Natural killer cell (primary cell): ENCODE data around the gene BTBD2. TPM values are rescaled to one million over a fixed set of nuclear protein-coding genes. Genes with fewer than 3 reads are reported as not detected.
A peak's percentile ranks its signal among the peaks of the same experiment; 100 is the strongest.

Source experiments
- ATAC-seq, 3 donors: fragments of 150-1000 bp in 2 of 3; fragments of 200-7000 bp in 1 of 3; cut with Tn5 transposase; 1 replicate in 1 of 3; 2 replicates in 2 of 3; pipeline ENCODE4 v1.10.0; 2021; ENCODE audit warnings: mild to moderate bottlenecking in 2 of 3, moderate library complexity in 2 of 3
- DNase-seq, 2 donors: peaks; one replicate each; pipeline versions ENCODE4 v3.0.0 to v3.0.0-alpha.2; 2013 to 2021; ENCODE audit warnings: mixed read lengths in 1 of 2
- H3K27ac ChIP-seq: one replicate; pipeline ENCODE4 v1.5.1; 2013; ENCODE audit warnings: mild to moderate bottlenecking, low read length
- H3K27me3 ChIP-seq: one replicate; pipeline ENCODE4 v1.6.1; 2013; ENCODE audit warnings: low read length; ENCODE audit not compliant: control insufficient read depth, insufficient read depth
- H3K36me3 ChIP-seq: one replicate; pipeline ENCODE4 v1.6.1; 2013; ENCODE audit warnings: low read length; ENCODE audit not compliant: control insufficient read depth, insufficient read depth
- H3K4me1 ChIP-seq: one replicate; pipeline ENCODE4 v1.6.1; 2013; ENCODE audit warnings: low read length; ENCODE audit not compliant: control insufficient read depth, insufficient read depth
- H3K4me3 ChIP-seq: one replicate; pipeline ENCODE4 v1.5.1; 2013; ENCODE audit warnings: low read length
- H3K9me3 ChIP-seq: one replicate; pipeline ENCODE4 v1.6.1; 2013; ENCODE audit warnings: low read length; ENCODE audit not compliant: control insufficient read depth, insufficient read depth
- H3K27ac Mint-ChIP-seq, 2 donors: one replicate each; pipeline ENCODE4 v1.8.0; 2022; ENCODE audit warnings: mild to moderate bottlenecking in 2 of 2, mixed read lengths in 2 of 2, moderate library complexity in 1 of 2
- H3K27me3 Mint-ChIP-seq, 2 donors: one replicate each; pipeline ENCODE4 v1.8.0; 2022; ENCODE audit warnings: low read depth in 2 of 2, mixed read lengths in 2 of 2
- H3K36me3 Mint-ChIP-seq: one replicate; pipeline ENCODE4 v1.8.0; 2022; ENCODE audit warnings: mixed read lengths
- H3K4me1 Mint-ChIP-seq, 2 donors: one replicate each; pipeline ENCODE4 v1.8.0; 2022; ENCODE audit warnings: mixed read lengths in 2 of 2
- H3K4me3 Mint-ChIP-seq: one replicate; pipeline ENCODE4 v1.8.0; 2022; ENCODE audit warnings: mild to moderate bottlenecking, moderate library complexity, mixed read lengths
- H3K9me3 Mint-ChIP-seq, 2 donors: one replicate each; pipeline ENCODE4 v1.8.0; 2022; ENCODE audit warnings: mixed read lengths in 2 of 2
- CTCF ChIP-seq: fragments of 200-600 bp; IDR thresholded peaks from one replicate; pipeline ENCODE4 v1.8.0; 2022; ENCODE audit warnings: antibody characterized with exemption
- WGBS: methylation state at CpG from one replicate; pipeline ENCODE4 v1.1.7; 2013; ENCODE audit warnings: missing lambda C conversion rate; ENCODE audit not compliant: insufficient coverage; 5-methylcytosine and 5-hydroxymethylcytosine counted together
- intact Hi-C: fragments of 100-400 bp; cut with micrococcal nuclease; formaldehyde crosslinking; loops from one replicate; pipeline ENCODE4 v1.14.2; 2022
- total RNA-seq, 4 donors: library from RNA; stranded (reverse); fragments of 120-200 nt in 1 of 4; gene quantifications; one replicate each; pipeline versions ENCODE4 v1.2.3 to v1.2.4, GENCODE V29; 2013 to 2022

Gene BTBD2
- total RNA-seq, 3 donors from 2014 or later (not counting 1 experiment from before 2014, with no cell fraction given): 47.6 to 57.0 (median 53.4) TPM

DNA sequence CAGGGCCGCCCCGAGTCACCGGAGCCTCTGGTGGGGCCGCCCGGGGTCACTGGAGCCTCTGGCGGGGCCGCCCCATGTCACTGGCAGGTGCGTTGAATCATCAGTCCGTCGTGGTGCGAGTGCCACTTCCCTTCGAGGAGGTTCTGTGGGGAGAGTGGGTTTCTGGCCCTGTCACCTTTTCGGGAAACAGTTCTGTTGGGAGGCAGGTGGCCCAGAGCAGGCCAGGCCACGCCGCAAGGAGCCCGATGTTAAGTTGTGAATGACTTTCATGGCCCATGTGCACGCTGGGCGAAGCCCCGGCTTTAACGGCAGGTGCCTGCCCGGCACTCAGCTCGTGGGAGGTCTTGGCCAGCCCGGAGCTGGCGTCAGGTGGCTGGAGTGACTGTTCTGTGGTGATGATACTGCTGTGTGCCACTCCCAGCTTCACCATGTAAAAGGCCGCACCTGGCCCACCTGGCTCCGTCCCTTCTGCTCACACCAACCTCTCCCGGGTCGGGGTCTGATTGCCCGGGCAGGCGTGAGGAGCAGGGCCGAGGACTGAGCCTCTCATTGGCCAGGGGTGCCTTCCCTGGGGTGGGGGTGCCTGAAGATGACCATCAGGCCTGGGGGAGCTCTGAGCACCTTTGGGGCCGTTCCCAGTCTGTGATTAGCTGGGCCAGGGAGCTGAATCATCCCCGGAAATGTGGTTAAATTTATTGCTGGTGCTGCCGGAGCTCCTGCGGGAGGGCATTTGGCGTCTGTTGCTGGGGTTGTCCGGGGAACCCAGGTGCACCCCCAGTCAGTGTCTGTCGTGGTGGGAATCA is 45.3 kb downstream of the BTBD2 start:
- DNase-seq (no peak), ATAC-seq (no peak)
- 91% methylated on average over 38 of the region's 38 CpGs for WGBS
- Mint-ChIP-seq H3K27ac (no peak overlapping the region), H3K9me3 (no peaks in the 10 kb centered on the region), H3K4me3 (no peak overlapping the region), H3K27me3 (no peaks in the 10 kb centered on the region), H3K36me3 (no peaks in the 10 kb centered on the region), H3K4me1 (peaks cover 14 to 32% of the 10 kb centered on the region in 2 donors)
- intact Hi-C loops: no loop called here
- Histone ChIP-seq H3K4me3 (no peak overlapping the region), H3K9me3 (no peaks in the 10 kb centered on the region), H3K27me3 (no peaks in the 10 kb centered on the region), H3K4me1 (peaks cover 29% of the 10 kb centered on the region), H3K27ac (no peak overlapping the region), H3K36me3 (peaks cover 25% of the 10 kb centered on the region)
- TF ChIP-seq CTCF: no peak

GRCh38 chr19:1969176-1970002 is 46.1 kb downstream of the BTBD2 start:
- Mint-ChIP-seq H3K27me3 (no peaks in the 10 kb centered on the region), H3K27ac (peak overlapping the region in 1 of 2 donors; percentile 47), H3K4me1 (peaks cover 14 to 32% of the 10 kb centered on the region in 2 donors), H3K4me3 (peak overlapping the region; percentile 45), H3K36me3 (no peaks in the 10 kb centered on the region), H3K9me3 (no peaks in the 10 kb centered on the region)
- 97% methylated on average over 48 of the region's 49 CpGs for WGBS
- no peak for ATAC-seq
- TF ChIP-seq CTCF: no peak
- no peaks in the 10 kb centered on the region for H3K27me3 ChIP-seq
- no peak for DNase-seq
- H3K4me3 ChIP-seq: no peak overlapping the region
- intact Hi-C loops: loop anchor here (5.0 kb wide), 1 partner anchor 42 kb away; no protein-coding TSS in a partner anchor
- peaks cover 29% of the 10 kb centered on the region for H3K4me1 ChIP-seq
- no peak overlapping the region for H3K27ac ChIP-seq
- peaks cover 21% of the 10 kb centered on the region for H3K36me3 ChIP-seq
- H3K9me3 ChIP-seq: no peaks in the 10 kb centered on the region

- Histone ChIP-seq H3K9me3 (no peaks in the 10 kb centered on the region), H3K4me3 (no peak overlapping the region), H3K27ac (no peak overlapping the region), H3K4me1 (peaks cover 29% of the 10 kb centered on the region), H3K27me3 (no peaks in the 10 kb centered on the region), H3K36me3 (peaks cover 21% of the 10 kb centered on the region)
- TF ChIP-seq CTCF: no peak
- Mint-ChIP-seq H3K9me3 (no peaks in the 10 kb centered on the region), H3K4me3 (peak overlapping the region; percentile 25), H3K4me1 (peaks cover 14 to 30% of the 10 kb centered on the region in 2 donors), H3K27me3 (no peaks in the 10 kb centered on the region), H3K27ac (peak overlapping the region in 1 of 2 donors; percentile 47), H3K36me3 (no peaks in the 10 kb centered on the region)
- ATAC-seq: no peak
- DNase-seq: no peak
- WGBS: 93% methylated on average over 34 of the region's 34 CpGs
- intact Hi-C loops: loop anchor here (5.0 kb wide), 1 partner anchor 41 kb away; no protein-coding TSS in a partner anchor
Measured at GRCh38 chr19:1968279-1969175, 47.0 kb downstream of the BTBD2 start.
